ENCODE results near the gene MTRF1.

Gene MTRF1

GRCh38 chr13:41296879-41297646, 33.7 kb upstream of the MTRF1 start:
- DNase-seq: no peak
- H3K4ac ChIP-seq (ENCODE audit: low read depth, low read length): no peak overlapping the region
- H2AK5ac ChIP-seq (ENCODE audit: low read length): no peak overlapping the region
- no peaks in the 10 kb centered on the region for H3K4me1 ChIP-seq (ENCODE audit: control insufficient read depth, low read depth, low read length)
- H4K5ac ChIP-seq (ENCODE audit: low read length): no peak overlapping the region
- no peak overlapping the region for H3K18ac ChIP-seq (ENCODE audit: low read length)
- H2BK5ac ChIP-seq (ENCODE audit: low read length): no peak overlapping the region
- no peaks in the 10 kb centered on the region for H3K79me2 ChIP-seq (ENCODE audit: control insufficient read depth, insufficient read depth, low read length)
- H2BK15ac ChIP-seq (replicated peaks; ENCODE audit: low read depth): no peak overlapping the region
- H2BK120ac ChIP-seq (ENCODE audit: low read depth, low read length): no peak overlapping the region
- H3K4me3 ChIP-seq (ENCODE audit: low read length): no peak overlapping the region
- H3K79me1 ChIP-seq (ENCODE audit: low read length): no peaks in the 10 kb centered on the region
- H3K4me2 ChIP-seq (ENCODE audit: low read length): no peak overlapping the region
- H3K23ac ChIP-seq (ENCODE audit: low read length): no peak overlapping the region
- H3K27ac ChIP-seq (ENCODE audit: low read depth, low read length): no peak overlapping the region
- H3K36me3 ChIP-seq (ENCODE audit: control insufficient read depth, insufficient read depth, low read length): no peaks in the 10 kb centered on the region
- H3K27me3 ChIP-seq (ENCODE audit: insufficient read depth, low read length, poor library complexity): no peaks in the 10 kb centered on the region
- no peak overlapping the region for H3K56ac ChIP-seq (ENCODE audit: low read length)
- no CpG with 5 or more reads among the region's 3 CpGs for WGBS (ENCODE audit: extremely low coverage, insufficient coverage, low lambda C conversion rate)
- H3K9ac ChIP-seq (ENCODE audit: low read length): no peak overlapping the region
- H4K8ac ChIP-seq (ENCODE audit: low read depth, low read length): no peak overlapping the region

GRCh38 chr13:41295973-41296372, 32.6 kb upstream of the MTRF1 start:
- Histone ChIP-seq H3K23ac (ENCODE audit: low read length) (no peak overlapping the region), H3K9ac (ENCODE audit: low read length) (no peak overlapping the region), H3K79me1 (ENCODE audit: low read length) (no peaks in the 10 kb centered on the region), H3K18ac (ENCODE audit: low read length) (no peak overlapping the region), H3K4me3 (ENCODE audit: low read length) (no peak overlapping the region), H2BK5ac (ENCODE audit: low read length) (no peak overlapping the region), H3K27ac (ENCODE audit: low read depth, low read length) (no peak overlapping the region), H3K4ac (ENCODE audit: low read depth, low read length) (no peak overlapping the region), H3K27me3 (ENCODE audit: insufficient read depth, low read length, poor library complexity) (no peaks in the 10 kb centered on the region), H4K5ac (ENCODE audit: low read length) (no peak overlapping the region), H3K4me1 (ENCODE audit: control insufficient read depth, low read depth, low read length) (no peaks in the 10 kb centered on the region), H3K56ac (ENCODE audit: low read length) (no peak overlapping the region), H3K36me3 (ENCODE audit: control insufficient read depth, insufficient read depth, low read length) (no peaks in the 10 kb centered on the region), H2BK120ac (ENCODE audit: low read depth, low read length) (no peak overlapping the region), H3K79me2 (ENCODE audit: control insufficient read depth, insufficient read depth, low read length) (no peaks in the 10 kb centered on the region), H3K4me2 (ENCODE audit: low read length) (no peak overlapping the region), H2BK15ac (replicated peaks; ENCODE audit: low read depth) (no peak overlapping the region), H4K8ac (ENCODE audit: low read depth, low read length) (no peak overlapping the region), H2AK5ac (ENCODE audit: low read length) (no peak overlapping the region)
- DNase-seq: no peak
- no CpG with 5 or more reads among the region's 1 CpG for WGBS (ENCODE audit: extremely low coverage, insufficient coverage, low lambda C conversion rate)

GRCh38 chr13:41294914-41295313, 31.5 kb upstream of the MTRF1 start:
- Histone ChIP-seq H3K79me1 (ENCODE audit: low read length) (no peaks in the 10 kb centered on the region), H3K23ac (ENCODE audit: low read length) (no peak overlapping the region)
- WGBS (ENCODE audit: extremely low coverage, insufficient coverage, low lambda C conversion rate): no CpG with 5 or more reads among the region's 1 CpG

GRCh38 chr13:41293272-41293671, 29.9 kb upstream of the MTRF1 start:
- DNase-seq: no peak
- Histone ChIP-seq H3K4me3 (ENCODE audit: low read length) (no peak overlapping the region), H2BK5ac (ENCODE audit: low read length) (no peak overlapping the region), H2BK15ac (replicated peaks; ENCODE audit: low read depth) (no peak overlapping the region), H3K9ac (ENCODE audit: low read length) (no peak overlapping the region), H3K79me1 (ENCODE audit: low read length) (no peaks in the 10 kb centered on the region), H3K4me1 (ENCODE audit: control insufficient read depth, low read depth, low read length) (no peaks in the 10 kb centered on the region), H3K4ac (ENCODE audit: low read depth, low read length) (no peak overlapping the region), H4K5ac (ENCODE audit: low read length) (no peak overlapping the region), H4K8ac (ENCODE audit: low read depth, low read length) (no peak overlapping the region), H3K27me3 (ENCODE audit: insufficient read depth, low read length, poor library complexity) (no peaks in the 10 kb centered on the region), H3K27ac (ENCODE audit: low read depth, low read length) (no peak overlapping the region), H3K4me2 (ENCODE audit: low read length) (no peak overlapping the region), H3K56ac (ENCODE audit: low read length) (no peak overlapping the region), H3K79me2 (ENCODE audit: control insufficient read depth, insufficient read depth, low read length) (no peaks in the 10 kb centered on the region), H3K36me3 (ENCODE audit: control insufficient read depth, insufficient read depth, low read length) (no peaks in the 10 kb centered on the region), H3K23ac (ENCODE audit: low read length) (no peak overlapping the region), H2AK5ac (ENCODE audit: low read length) (no peak overlapping the region), H2BK120ac (ENCODE audit: low read depth, low read length) (no peak overlapping the region), H3K18ac (ENCODE audit: low read length) (no peak overlapping the region)
- no CpG with 5 or more reads among the region's 1 CpG for WGBS (ENCODE audit: extremely low coverage, insufficient coverage, low lambda C conversion rate)

More at GRCh38 chr13:41294914-41295313, 31.5 kb upstream of the MTRF1 start:
- H3K27me3 ChIP-seq (ENCODE audit: insufficient read depth, low read length, poor library complexity): no peaks in the 10 kb centered on the region
- H3K27ac ChIP-seq (ENCODE audit: low read depth, low read length): no peak overlapping the region
- H2BK15ac ChIP-seq (replicated peaks; ENCODE audit: low read depth): no peak overlapping the region
- H4K5ac ChIP-seq (ENCODE audit: low read length): no peak overlapping the region
- no peak overlapping the region for H3K4me2 ChIP-seq (ENCODE audit: low read length)
- H3K4ac ChIP-seq (ENCODE audit: low read depth, low read length): no peak overlapping the region
- H3K79me2 ChIP-seq (ENCODE audit: control insufficient read depth, insufficient read depth, low read length): no peaks in the 10 kb centered on the region
- H3K4me3 ChIP-seq (ENCODE audit: low read length): no peak overlapping the region
- H2BK5ac ChIP-seq (ENCODE audit: low read length): no peak overlapping the region
- no peak overlapping the region for H2BK120ac ChIP-seq (ENCODE audit: low read depth, low read length)
- no peak overlapping the region for H3K18ac ChIP-seq (ENCODE audit: low read length)
- no peak overlapping the region for H4K8ac ChIP-seq (ENCODE audit: low read depth, low read length)
- no peak overlapping the region for H3K56ac ChIP-seq (ENCODE audit: low read length)
- no peak overlapping the region for H3K9ac ChIP-seq (ENCODE audit: low read length)
- no peak for DNase-seq
- H3K4me1 ChIP-seq (ENCODE audit: control insufficient read depth, low read depth, low read length): no peaks in the 10 kb centered on the region
- H2AK5ac ChIP-seq (ENCODE audit: low read length): no peak overlapping the region
- no peaks in the 10 kb centered on the region for H3K36me3 ChIP-seq (ENCODE audit: control insufficient read depth, insufficient read depth, low read length)

- no peak overlapping the region for H3K4me3 ChIP-seq (ENCODE audit: low read length)
- no peaks in the 10 kb centered on the region for H3K4me1 ChIP-seq (ENCODE audit: control insufficient read depth, low read depth, low read length)
- no peaks in the 10 kb centered on the region for H3K79me1 ChIP-seq (ENCODE audit: low read length)
- H2BK120ac ChIP-seq (ENCODE audit: low read depth, low read length): no peak overlapping the region
- no peak overlapping the region for H3K27ac ChIP-seq (ENCODE audit: low read depth, low read length)
- H3K4me2 ChIP-seq (ENCODE audit: low read length): no peak overlapping the region
- no peak overlapping the region for H4K5ac ChIP-seq (ENCODE audit: low read length)
- no peak overlapping the region for H3K9ac ChIP-seq (ENCODE audit: low read length)
- H3K18ac ChIP-seq (ENCODE audit: low read length): no peak overlapping the region
- no peaks in the 10 kb centered on the region for H3K79me2 ChIP-seq (ENCODE audit: control insufficient read depth, insufficient read depth, low read length)
- H4K8ac ChIP-seq (ENCODE audit: low read depth, low read length): no peak overlapping the region
- H3K36me3 ChIP-seq (ENCODE audit: control insufficient read depth, insufficient read depth, low read length): no peaks in the 10 kb centered on the region
- no peak overlapping the region for H3K4ac ChIP-seq (ENCODE audit: low read depth, low read length)
- H2BK5ac ChIP-seq (ENCODE audit: low read length): no peak overlapping the region
- H2AK5ac ChIP-seq (ENCODE audit: low read length): no peak overlapping the region
- H3K27me3 ChIP-seq (ENCODE audit: insufficient read depth, low read length, poor library complexity): no peaks in the 10 kb centered on the region
- no CpG with 5 or more reads among the region's 7 CpGs for WGBS (ENCODE audit: extremely low coverage, insufficient coverage, low lambda C conversion rate)
- H2BK15ac ChIP-seq (replicated peaks; ENCODE audit: low read depth): no peak overlapping the region
- no peak overlapping the region for H3K23ac ChIP-seq (ENCODE audit: low read length)
- no peak for DNase-seq
- H3K56ac ChIP-seq (ENCODE audit: low read length): no peak overlapping the region
Observed at GRCh38 chr13:41291246-41291645, 27.9 kb upstream of the MTRF1 start.

- H2AK5ac ChIP-seq (ENCODE audit: low read length): no peak overlapping the region
- no peaks in the 10 kb centered on the region for H3K36me3 ChIP-seq (ENCODE audit: control insufficient read depth, insufficient read depth, low read length)
- H3K18ac ChIP-seq (ENCODE audit: low read length): no peak overlapping the region
- no peaks in the 10 kb centered on the region for H3K79me1 ChIP-seq (ENCODE audit: low read length)
- no peak for DNase-seq
- H3K79me2 ChIP-seq (ENCODE audit: control insufficient read depth, insufficient read depth, low read length): no peaks in the 10 kb centered on the region
- no peak overlapping the region for H2BK120ac ChIP-seq (ENCODE audit: low read depth, low read length)
- no peak overlapping the region for H3K27ac ChIP-seq (ENCODE audit: low read depth, low read length)
- no CpG with 5 or more reads among the region's 10 CpGs for WGBS (ENCODE audit: extremely low coverage, insufficient coverage, low lambda C conversion rate)
- no peak overlapping the region for H4K8ac ChIP-seq (ENCODE audit: low read depth, low read length)
- H3K56ac ChIP-seq (ENCODE audit: low read length): no peak overlapping the region
- no peak overlapping the region for H3K23ac ChIP-seq (ENCODE audit: low read length)
- H3K4me3 ChIP-seq (ENCODE audit: low read length): no peak overlapping the region
- H3K4me1 ChIP-seq (ENCODE audit: control insufficient read depth, low read depth, low read length): no peaks in the 10 kb centered on the region
- no peak overlapping the region for H2BK15ac ChIP-seq (replicated peaks; ENCODE audit: low read depth)
- H4K5ac ChIP-seq (ENCODE audit: low read length): no peak overlapping the region
- no peak overlapping the region for H3K4me2 ChIP-seq (ENCODE audit: low read length)
- no peak overlapping the region for H3K9ac ChIP-seq (ENCODE audit: low read length)
- H3K27me3 ChIP-seq (ENCODE audit: insufficient read depth, low read length, poor library complexity): no peaks in the 10 kb centered on the region
- no peak overlapping the region for H2BK5ac ChIP-seq (ENCODE audit: low read length)
- no peak overlapping the region for H3K4ac ChIP-seq (ENCODE audit: low read depth, low read length)
Observed at GRCh38 chr13:41289463-41289881, 26.1 kb upstream of the MTRF1 start.
